Ureter (tissue), 1 donor: ENCODE results near the gene PLEKHG4B. TPM values are rescaled to one million over a fixed set of nuclear protein-coding genes. Genes with fewer than 3 reads are reported as not detected.

Experiments
- DNase-seq: peaks from one replicate; pipeline ENCODE4 v3.0.0-alpha.2; 2020; ENCODE audit warnings: low spot score
- total RNA-seq: library from RNA; stranded (reverse); gene quantifications from one replicate; pipeline ENCODE4 v1.2.4, GENCODE V29; 2023
- donor health status: DM: yes; HTN: yes; CAD: no.

PLEKHG4B gene
- total RNA-seq, 1 donor from 2014 or later: 9.5 TPM

GRCh38 chr5:130601-131131, 38.7 kb downstream of the PLEKHG4B start:
- no peak for DNase-seq

- DNase-seq: no peak
Observed at GRCh38 chr5:136901-137300, 44.9 kb downstream of the PLEKHG4B start.

DNA sequence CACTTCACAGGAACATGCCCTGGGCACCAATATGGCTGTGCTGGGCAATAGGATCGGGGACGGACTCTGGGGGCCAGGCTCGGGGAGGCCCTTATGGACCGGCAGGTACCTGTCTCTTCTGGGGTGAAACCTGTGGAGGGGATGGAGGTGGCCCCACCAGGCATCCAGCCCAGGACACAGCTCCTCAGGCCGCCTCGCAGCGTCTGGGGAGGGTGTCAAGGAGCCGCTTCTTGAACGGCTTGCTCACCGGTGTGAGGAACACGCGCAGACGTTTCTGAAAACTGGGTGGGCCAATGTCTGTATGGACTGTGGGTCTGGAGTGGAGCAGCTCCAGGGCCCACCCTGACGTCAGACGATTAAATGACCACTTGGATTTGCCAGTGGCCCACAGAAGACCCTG, 45.8 kb downstream of the PLEKHG4B start:
- DNase-seq: no peak

DNA sequence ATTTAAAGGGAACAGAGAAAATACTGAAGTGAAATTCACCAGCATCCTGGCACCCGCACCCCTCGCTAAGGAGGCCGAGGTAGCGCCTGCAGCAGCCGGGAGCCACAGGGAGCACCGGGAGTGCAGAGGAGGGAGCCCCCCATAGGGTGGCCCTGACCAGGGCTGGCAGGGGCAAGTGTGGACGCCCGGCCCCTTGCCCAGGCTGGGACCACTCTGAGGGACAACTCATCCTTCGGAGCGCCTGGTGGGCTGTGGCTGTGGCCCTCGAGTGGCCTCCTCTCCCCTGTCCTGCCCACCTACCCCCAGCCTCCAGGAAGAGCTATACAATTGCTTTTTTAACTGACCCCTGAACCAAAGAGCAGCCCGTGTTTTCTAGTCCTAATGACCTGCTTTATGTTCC, 47.0 kb downstream of the PLEKHG4B start:
- DNase-seq: no peak

GRCh38 chr5:139579-140442, 47.8 kb downstream of the PLEKHG4B start:
- DNase-seq: no peak

GRCh38 chr5:140443-140829, 48.5 kb downstream of the PLEKHG4B start:
- DNase-seq: no peak

GRCh38 chr5:141211-141610, 49.2 kb downstream of the PLEKHG4B start:
- DNase-seq: no peak

DNA sequence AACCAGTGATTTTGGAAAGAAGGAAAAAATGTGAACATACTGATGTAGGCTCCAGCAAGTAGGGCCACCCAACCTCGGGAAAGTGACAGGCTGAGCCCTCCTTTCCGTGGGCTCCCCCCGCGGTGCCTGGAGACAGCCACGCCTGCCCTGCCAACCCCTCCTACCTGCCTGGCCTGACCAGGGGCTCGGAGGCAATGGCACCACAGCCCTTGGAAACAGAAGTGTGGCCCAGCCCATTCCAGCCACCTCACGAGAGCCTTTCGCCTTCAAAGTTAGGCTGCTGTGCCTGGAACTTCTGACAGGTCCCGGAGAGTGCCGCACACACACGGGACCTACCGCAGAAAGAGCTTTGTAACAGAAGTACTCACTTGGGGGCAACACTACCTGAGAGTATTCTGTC, 49.8 kb downstream of the PLEKHG4B start:
- no peak for DNase-seq

DNA sequence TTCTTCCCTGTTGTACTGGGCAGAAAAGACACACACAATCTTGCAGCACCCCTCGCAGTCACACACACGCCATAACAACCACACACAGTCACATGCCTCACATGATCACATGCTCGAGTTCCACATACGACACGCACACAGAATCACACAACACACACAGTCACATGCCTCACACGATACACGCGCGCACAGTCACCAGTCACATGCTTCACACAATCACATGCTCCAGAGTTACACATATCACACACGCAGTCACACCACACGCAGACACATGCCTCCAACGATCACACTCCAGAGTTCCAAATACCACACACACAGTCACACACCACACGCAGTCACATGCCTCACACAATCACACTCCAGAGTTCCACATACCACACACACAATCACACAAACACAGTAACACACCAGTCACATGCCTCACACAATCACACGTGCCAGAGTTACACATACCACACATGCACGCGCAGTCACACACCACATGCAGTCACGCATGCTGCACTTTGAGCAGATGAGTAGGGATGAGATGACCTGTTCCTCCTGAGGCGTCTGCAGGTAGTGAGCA, 50.4 kb downstream of the PLEKHG4B start:
- DNase-seq: no peak

DNA sequence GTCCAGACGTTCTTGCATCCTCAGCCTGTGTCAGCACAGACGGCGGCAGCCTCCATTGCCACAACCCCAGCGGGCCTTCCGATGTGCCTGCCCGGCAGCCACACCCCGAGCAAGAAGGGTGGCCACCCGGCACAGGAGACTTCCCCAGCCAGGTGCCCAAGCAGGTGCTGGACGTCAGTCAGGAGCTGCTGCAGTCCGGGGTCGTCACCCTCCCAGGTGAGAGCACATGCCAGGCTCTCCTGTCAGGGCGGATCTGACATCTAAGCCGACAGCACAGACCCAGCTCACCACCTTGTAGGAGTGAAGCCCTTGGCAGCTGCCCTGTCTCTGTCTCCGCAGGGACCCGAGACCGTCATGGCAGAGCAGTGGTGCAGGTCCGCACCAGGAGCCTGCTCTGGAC, 51.1 kb downstream of the PLEKHG4B start:
- no peak for DNase-seq

DNA sequence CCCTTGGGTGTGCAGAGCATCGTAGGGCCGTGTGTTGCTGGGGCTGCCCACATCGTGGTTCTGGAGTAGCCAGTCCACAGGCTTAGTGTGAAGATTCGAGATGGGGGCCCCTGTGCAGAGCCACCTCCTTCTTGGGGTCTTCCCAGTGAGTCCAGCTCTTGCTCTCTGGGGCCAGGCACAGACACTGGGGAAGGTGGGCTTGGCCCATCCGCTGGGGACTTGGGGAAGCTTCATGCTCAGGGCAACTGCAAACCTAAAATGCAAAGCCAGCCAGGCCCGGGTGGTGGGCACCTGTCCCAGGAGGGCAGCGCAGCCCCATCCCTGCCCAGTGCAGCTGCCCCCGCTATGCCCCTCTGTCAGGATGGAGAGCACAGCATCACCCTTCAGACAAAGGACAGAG, 53.0 kb downstream of the PLEKHG4B start:
- no peak for DNase-seq

- no peak for DNase-seq
Observed at GRCh38 chr5:145585-146323, 53.8 kb downstream of the PLEKHG4B start.

GRCh38 chr5:147751-148150, 55.8 kb downstream of the PLEKHG4B start:
- DNase-seq: no peak

DNA sequence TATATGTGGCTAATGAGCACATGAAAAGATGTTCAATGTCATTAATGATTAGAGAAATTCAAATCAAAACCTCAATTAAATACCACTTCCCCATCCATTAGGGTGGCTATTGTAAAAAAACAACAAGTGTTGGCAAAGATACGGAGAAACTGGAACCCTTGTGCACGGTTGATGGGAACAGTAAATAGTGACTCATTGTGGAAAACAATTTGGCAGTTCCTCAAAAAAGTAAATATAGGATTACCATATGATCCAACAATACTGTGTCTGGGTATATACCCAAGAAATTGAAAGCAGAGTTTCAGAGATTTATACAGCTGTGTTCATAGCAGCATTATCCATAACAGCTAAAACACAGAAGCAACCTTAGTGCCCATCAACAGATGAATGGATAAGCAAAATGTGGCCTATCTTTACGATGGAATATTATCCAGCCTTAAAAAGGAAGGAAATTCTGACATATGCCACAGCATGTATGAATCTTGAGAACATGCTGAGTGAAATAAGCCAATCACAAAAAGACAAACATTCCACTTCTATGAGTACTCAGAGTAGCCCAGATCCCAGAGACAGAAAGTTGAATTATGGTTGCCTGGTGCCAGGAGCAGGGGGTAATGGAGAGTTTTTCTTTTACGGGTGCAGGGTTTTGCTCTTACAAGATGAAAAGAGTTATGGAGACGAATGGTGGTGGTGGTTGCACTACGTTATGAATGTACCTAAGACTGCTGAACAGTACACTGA, 57.9 kb downstream of the PLEKHG4B start:
- DNase-seq: no peak

DNA sequence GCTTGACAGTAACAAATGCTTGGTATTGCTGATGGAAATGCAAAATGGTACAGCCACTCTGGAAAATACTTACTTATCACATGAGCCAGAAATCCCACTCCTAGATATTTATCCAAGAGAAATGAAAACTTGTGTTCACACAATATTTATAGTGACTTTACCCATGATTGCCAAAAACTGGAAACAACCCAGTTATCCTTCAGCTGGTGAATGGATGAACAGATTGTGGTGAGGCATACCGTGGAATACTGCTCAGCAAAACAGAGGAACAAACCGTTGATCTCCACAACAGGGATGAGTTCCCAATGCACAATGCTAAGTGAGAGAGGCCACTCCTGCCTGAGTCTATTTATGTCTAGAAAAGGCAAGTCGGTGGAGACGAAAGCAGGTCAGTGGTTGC, 58.8 kb downstream of the PLEKHG4B start:
- DNase-seq: no peak

DNA sequence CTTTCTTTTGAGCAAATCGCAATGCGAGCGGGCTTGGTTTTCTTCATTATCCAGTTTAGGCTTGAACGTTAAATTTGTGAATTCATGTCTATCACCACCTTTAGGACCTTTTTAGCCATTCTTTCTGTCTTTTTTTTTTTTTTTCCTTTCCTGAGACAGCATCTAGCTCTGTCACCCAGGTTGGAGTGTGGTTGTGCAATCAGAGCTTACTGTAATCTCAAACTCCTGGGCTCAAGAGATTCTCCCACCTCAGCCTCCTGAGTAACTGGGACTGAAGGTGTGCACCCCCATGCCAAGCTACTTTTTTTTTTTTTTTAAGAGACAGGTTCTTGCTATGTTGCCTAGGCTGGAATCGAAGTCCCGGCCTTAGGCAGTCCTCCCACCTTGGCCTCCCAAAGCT, 60.1 kb downstream of the PLEKHG4B start:
- DNase-seq: no peak

GRCh38 chr5:153256-153655, 61.3 kb downstream of the PLEKHG4B start:
- no peak for DNase-seq

GRCh38 chr5:154236-154635, 62.3 kb downstream of the PLEKHG4B start:
- DNase-seq: no peak

DNA sequence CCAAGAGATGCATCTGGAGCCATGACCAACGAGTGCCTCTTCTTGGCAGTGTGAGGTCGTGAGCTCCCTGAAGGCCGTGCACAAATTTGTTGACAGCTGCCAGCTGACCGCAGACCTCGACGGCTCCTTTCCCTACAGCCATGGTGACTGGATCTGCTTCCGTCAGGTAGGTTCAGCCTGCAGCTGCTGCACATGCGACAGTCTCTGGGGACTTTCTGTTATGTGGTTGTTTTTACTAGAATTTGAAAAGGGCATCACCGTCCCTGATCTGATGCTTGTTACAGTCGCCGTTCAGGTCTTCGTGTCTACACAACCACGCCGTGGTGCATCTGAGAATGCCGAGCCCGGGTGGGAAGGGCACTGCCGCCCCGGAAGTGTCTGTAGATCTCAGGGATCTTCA, 62.9 kb downstream of the PLEKHG4B start:
- DNase-seq: peak; percentile 22

- DNase-seq: peak; percentile 29
Observed at GRCh38 chr5:155651-156410, 63.9 kb downstream of the PLEKHG4B start.

DNA sequence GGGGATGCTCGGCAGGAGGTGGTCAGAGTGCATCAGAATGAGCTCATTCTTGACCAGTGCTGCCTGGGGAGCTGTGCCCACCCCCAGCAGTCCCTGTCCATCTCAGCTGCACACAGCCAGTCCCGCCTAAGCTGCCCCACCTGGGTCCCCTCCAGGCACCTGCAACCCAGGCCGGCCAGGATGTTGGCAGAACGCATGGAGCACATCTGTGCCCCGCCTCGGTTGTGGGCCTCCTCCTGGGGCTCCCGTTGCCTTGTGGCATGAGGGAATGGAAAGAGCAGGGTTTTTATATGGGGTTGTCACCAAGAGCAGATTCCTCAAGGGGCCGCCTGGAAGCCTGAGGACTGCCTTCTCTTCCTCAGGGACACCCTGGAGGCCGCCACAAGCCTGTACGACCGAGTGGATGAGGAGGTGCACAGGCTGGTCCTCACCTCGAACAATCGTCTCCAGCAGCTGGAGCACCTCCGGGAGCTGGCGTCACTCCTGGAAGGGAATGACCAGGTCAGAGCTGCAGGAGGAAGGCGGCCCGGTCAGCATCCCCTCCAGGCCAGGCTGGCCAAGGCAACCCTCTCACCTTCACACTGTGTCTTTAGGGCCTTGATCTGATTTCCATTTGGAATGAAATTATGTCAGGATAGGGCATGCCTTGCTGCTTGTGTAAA, 64.6 kb downstream of the PLEKHG4B start:
- DNase-seq: peak; percentile 27
